Coronary artery (tissue), 2 donors: ENCODE results near the gene SLC9A8.

ENCODE experiments used
- DNase-seq: peaks from one replicate; pipeline ENCODE4 v3.0.0-alpha.2; 2017; ENCODE audit warnings: low spot score
- H3K27ac ChIP-seq, 2 donors: fragments of 200-600 bp; sonication (generic); one replicate each; pipeline ENCODE4 v1.5.1; 2016 to 2019
- H3K4me3 ChIP-seq: fragments of 200-600 bp; sonication (generic); 2 replicates; pipeline ENCODE4 v1.5.1; 2016; ENCODE audit warnings: mild to moderate bottlenecking, moderate library complexity
- TF ChIP-seq, protein P1 (sequence below): fragments of 200-600 bp; sonication (generic); IDR thresholded peaks from one replicate; pipeline ENCODE4 v1.5.1; 2019; ENCODE audit warnings: antibody characterized with exemption

SLC9A8 gene

GRCh38 chr20:49936153-49937026 lies 123.8 kb downstream of the SLC9A8 start, which contains the start of gene RNF114:
TSS of gene RNF114 (plus strand) at chr20:49936397. CDS start at chr20:49936413, 16 bp downstream.
- peak within 1 kb of the TSS; percentile 93 to 96 for H3K27ac ChIP-seq
- H3K4me3 ChIP-seq = peak within 1 kb of the TSS; percentile 94
- peak; percentile 93 for DNase-seq
- TF ChIP-seq, protein P1, sequence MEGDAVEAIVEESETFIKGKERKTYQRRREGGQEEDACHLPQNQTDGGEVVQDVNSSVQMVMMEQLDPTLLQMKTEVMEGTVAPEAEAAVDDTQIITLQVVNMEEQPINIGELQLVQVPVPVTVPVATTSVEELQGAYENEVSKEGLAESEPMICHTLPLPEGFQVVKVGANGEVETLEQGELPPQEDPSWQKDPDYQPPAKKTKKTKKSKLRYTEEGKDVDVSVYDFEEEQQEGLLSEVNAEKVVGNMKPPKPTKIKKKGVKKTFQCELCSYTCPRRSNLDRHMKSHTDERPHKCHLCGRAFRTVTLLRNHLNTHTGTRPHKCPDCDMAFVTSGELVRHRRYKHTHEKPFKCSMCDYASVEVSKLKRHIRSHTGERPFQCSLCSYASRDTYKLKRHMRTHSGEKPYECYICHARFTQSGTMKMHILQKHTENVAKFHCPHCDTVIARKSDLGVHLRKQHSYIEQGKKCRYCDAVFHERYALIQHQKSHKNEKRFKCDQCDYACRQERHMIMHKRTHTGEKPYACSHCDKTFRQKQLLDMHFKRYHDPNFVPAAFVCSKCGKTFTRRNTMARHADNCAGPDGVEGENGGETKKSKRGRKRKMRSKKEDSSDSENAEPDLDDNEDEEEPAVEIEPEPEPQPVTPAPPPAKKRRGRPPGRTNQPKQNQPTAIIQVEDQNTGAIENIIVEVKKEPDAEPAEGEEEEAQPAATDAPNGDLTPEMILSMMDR = no peak

DNA sequence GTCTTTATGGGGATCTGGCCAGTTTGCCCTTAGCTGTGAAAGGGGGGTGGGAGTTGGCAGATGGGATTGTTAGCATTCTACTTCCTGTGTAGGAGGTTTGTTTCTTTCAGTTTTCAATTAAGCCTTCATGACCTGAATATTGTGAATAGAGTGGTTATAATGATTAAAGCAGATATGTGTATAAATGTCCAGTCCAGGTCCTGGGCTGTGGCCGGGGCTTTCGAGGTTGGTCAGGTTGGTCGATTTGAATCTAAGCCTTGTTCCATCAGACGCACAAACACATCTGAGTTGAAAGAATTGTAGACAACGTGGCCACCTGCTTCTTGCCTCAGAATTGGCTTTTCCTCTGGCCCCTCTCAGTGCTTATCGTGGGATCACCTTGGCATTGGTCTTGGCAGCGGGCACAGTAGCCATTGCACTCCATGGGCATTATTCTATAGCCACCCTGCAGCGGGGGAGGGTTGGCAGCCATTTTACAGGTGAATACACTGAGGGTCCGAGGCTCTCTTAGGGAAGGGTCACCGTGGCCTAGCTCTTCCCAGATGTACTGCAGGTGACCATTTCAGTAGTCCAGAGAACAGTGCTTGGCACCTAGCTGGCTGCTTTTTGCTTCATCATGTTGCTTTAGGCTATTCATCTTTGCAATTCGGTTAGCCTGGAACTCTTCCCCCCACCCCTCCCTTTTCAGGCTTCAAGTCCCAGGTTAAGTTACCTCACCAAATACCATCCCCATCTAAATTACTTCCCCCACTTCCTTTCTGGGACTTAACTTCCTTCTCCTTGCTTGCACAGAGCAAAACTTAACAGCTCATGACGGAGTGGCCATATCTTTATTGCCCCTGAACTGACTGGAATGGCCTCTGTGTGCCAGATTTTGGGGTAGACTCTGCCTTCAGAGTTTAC lies 124.7 kb downstream of the SLC9A8 start:
- DNase-seq = no peak
- TF ChIP-seq, protein P1 = no peak
- H3K4me3 ChIP-seq = peak overlapping the region; percentile 94
- peak overlapping the region; percentile 93 to 96 for H3K27ac ChIP-seq

- DNase-seq = peak; percentile 52
- TF ChIP-seq, protein P1 = no peak
- Histone ChIP-seq H3K27ac (peak overlapping the region; percentile 14 to 47), H3K4me3 (peak overlapping the region; percentile 94)
These were observed 125.8 kb downstream of the SLC9A8 start for GRCh38 chr20:49938173-49939163.

DNA sequence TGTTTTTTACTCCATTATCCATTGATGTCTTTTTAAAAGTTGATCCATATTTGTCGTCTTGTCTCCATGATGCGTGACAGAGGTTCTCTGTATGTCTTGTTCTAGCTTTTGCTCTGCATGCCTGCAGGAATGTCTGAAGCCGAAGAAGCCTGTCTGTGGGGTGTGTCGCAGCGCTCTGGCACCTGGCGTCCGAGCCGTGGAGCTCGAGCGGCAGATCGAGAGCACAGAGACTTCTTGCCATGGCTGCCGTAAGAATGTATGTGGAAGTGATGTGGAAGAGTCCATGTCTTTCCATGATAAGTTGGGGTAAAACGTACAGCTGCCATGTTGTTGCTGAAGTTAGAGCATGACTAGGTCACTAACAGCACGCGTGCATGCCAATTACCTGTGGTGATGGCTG lies 128.8 kb downstream of the SLC9A8 start:
- Histone ChIP-seq H3K4me3 (no peak overlapping the region), H3K27ac (no peak overlapping the region)
- TF ChIP-seq, protein P1 = no peak
- no peak for DNase-seq
